ENCODE measurements around the gene ZNF536. TPM values are rescaled to one million over a fixed set of nuclear protein-coding genes. Genes with fewer than 3 reads are reported as not detected.

The ZNF536 gene
- polyA plus RNA-seq, 1 of the 3 experiments (the other 2 are of a cell fraction) = 0.41 TPM

- no peak for DNase-seq
Measured at GRCh38 chr19:30378701-30379100, 6.5 kb downstream of the ZNF536 start.

More at GRCh38 chr19:30378701-30379100, 6.5 kb downstream of the ZNF536 start:
- Histone ChIP-seq H2AFZ (ENCODE audit: low read depth) (no peak overlapping the region), H3K36me3 (replicated peaks in 1 of 2; ENCODE audit: control insufficient read depth in 1 of 2, insufficient read depth in 2 of 2, low read length in 1 of 2) (no peaks in the 10 kb centered on the region), H4K20me1 (ENCODE audit: insufficient read depth) (no peaks in the 10 kb centered on the region), H3F3A (replicated peaks; ENCODE audit: insufficient read depth) (no peaks in the 10 kb centered on the region), H3K9me2 (no peaks in the 10 kb centered on the region), H3K4me1 (ENCODE audit: control insufficient read depth in 1 of 2, insufficient read depth in 2 of 2, low read depth in 1 of 2, low read length in 1 of 2) (peaks cover 0 to 7% of the 10 kb centered on the region in 2 experiments; a peak in 2 of 4 replicates), H3K4me2 (no peak overlapping the region), H3K9me3 (no peaks in the 10 kb centered on the region), H3K27me3 (ENCODE audit: insufficient read depth) (no peaks in the 10 kb centered on the region), H3K9ac (no peak overlapping the region), H3K79me2 (ENCODE audit: insufficient read depth) (no peaks in the 10 kb centered on the region), H3K27ac (ENCODE audit: low read depth in 2 of 2, low read length in 1 of 2) (no peak overlapping the region), H3K4me3 (ENCODE audit: low read depth in 2 of 2, low read length in 1 of 2) (no peak overlapping the region)
- 43% methylated on average over 4 of the region's 4 CpGs for WGBS (ENCODE audit: low lambda C conversion rate)
- CTCF ChIA-PET = interaction anchor here (1.6 kb wide), 1 partner anchor 12 kb away, joined by 4 read pairs; no protein-coding TSS in a partner anchor
- TF ChIP-seq ELF1 (IDR thresholded peaks at IDR 0.05) = no peak
- no peak for TF ChIP-seq GABPA (IDR thresholded peaks at IDR 0.05; ENCODE audit: low read depth)
- TF ChIP-seq USF1 (IDR thresholded peaks at IDR 0.05; ENCODE audit: borderline replicate concordance, low read depth) = no peak
- no peak for TF ChIP-seq MXI1 (IDR thresholded peaks at IDR 0.05; ENCODE audit: low read depth, low read length)
- no peak for TF ChIP-seq TEAD4 (IDR thresholded peaks at IDR 0.05; ENCODE audit: borderline replicate concordance, insufficient read depth)
- no peak for TF ChIP-seq SMC3 (IDR thresholded peaks at IDR 0.05; ENCODE audit: low read depth, low read length)
- no peak for TF ChIP-seq FOXJ3 (CRISPR knock-in tag; IDR thresholded peaks at IDR 0.05)
- TF ChIP-seq CTCF (IDR thresholded peaks at IDR 0.05) = no peak
- TF ChIP-seq TAF1 (IDR thresholded peaks at IDR 0.05; ENCODE audit: borderline replicate concordance, low read depth, low read length) = no peak
- TF ChIP-seq USF2 (IDR thresholded peaks at IDR 0.05; ENCODE audit: borderline replicate concordance, low read depth, low read length) = no peak
- no peak for TF ChIP-seq RXRA (IDR thresholded peaks at IDR 0.05; ENCODE audit: borderline replicate concordance, low read depth)
- POLR2A ChIA-PET = no interaction called here
